Measurements from ENCODE around the gene SPON2.

SPON2 gene

DNA sequence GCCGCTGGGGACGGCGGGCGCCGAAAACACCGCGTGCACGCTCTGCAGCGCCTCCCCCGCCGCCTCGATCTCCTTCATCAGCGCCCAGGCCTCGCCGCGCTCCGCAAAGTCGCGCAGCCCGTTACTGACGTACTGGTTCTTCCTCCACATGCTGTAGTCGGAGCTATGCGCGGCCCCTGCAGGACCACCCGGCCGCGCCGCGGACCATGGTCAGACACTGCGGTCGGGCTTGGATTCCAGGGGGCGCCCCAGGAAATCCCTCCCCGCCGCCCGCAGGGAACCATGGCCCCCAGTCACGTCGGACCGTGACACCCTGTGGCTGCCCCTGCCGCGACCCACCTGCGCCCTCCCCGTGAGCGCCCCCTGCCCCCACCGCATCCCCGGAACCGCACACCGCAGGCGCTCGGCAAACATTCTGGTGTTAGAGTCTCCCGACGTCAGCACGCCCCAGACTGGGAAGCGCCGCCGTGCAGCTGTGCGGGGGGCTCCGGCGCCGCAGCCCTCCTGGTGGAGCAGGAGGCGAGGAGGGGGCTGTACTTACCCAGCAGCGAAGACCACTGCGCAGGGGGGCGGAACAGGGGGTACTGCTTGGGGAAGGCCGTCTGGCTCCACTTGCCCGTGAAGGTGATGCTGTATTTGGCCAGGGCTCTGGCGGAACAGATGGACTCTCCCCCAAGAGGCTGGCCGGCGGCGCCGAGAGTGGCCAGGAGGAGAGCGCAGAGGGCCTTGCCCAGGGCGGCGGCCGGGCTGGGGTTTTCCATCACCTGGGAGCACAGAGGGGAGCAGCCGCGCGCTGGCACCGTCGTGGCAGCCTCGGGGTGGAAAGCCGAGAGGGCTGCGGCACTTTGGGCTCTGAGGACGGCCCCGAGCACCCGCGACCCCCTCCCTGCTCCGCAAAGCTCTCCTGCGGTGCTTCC is 814 bp downstream of the SPON2 start:
- peak in 1 of 2 donors; percentile 30 for DNase-seq

DNA sequence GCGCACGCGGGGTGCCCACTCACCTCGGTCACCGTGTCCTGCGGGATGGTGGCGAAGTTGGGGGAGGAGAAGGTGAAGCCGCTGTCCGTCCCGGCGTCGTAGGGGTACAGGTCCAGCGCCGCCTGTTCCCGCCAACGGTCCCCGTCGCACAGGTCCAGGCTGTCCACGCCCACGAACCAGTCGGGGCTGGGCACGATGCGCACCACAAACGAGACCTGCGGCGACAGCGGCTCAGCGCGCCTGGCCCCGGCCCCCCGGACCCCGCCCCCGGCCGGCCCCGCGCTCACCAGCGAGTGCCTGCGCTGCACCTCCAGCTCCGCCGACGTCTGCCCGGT is 1.4 kb downstream of the SPON2 start:
- DNase-seq, result no peak

DNA sequence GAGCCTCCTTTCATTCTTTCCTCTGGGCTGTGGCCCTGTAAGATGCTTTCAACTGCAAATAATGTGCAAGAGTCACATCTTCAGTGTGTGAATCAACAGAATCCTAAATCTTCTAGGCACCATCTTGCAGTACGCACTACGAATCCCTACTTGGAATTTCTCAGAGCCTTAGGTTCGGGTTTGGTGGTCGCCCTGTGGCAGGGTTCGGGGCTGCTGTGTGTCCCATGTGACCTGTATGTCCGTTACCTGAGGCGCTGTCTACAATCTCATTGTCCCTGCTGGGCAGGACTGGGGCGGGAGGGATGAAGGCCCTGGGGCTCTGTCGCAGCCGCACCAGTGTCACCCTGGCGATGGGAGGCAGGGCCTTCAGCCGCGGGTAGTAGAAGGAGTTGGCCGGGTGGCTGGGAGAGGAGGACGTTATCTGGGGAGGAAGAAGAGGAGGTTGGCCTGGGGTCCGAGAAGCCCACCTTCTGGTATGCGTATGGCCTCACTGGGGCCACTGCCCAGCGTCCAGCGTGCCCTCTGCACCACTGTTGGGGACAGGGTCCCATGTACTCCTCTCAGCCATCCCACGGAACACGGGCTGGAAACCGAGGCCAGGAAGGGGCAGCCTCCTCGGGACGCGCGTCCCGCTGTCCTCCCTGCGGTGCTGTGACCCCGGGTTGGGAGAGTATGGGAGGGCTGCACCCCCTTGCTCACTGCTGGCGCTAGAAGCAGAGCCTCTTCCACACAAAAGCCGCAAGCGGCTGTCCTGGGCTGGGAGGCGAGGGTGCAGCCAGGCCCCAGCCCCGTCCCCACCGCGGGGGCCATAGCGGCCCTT is 2.0 kb downstream of the SPON2 start:
- DNase-seq, result no peak

DNA sequence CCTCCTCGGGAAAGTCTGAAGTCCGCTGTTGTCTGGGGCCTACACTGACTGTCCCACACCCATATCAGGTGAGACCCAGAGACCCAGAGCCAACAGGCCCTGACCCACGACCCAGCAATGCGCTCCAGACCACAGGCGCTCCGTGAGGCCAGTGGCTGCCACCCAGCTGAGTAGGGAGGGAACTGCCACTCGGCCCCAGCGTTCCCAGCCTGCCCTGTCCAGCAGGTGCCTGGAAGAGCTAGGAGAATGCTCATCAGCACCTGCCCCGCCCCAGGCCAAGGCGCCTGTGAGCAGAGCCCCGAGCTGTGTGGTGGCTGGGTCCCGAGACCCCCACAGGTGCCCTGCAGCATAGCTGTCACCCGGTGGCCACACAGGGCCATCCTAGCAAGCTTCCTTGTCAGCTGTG is 2.7 kb downstream of the SPON2 start:
- no peak for DNase-seq

DNA sequence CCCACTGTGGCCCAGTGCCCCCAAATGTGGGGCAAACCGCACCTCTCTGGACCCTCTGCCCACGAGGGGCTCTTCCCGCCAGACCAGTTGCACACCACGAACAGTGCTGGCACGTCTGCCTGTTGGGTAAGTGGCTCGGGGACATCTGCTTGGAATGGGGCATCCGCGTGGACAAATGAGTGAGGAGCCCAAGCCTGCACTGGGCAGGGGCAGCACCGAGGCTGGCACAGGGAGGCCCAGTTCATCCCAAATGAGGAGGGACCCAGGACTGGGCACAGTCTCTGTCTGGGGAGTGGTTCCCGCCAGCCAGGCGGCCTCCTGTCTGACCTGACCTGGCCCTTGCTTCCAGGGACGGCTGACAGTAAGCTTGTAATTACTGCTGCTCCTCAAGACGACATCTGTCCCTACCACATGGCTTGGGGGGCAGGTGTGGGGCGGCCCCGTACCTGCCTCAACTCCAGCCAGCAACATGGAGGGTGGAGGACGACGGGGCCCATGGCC is 3.2 kb downstream of the SPON2 start:
- no peak for DNase-seq

DNA sequence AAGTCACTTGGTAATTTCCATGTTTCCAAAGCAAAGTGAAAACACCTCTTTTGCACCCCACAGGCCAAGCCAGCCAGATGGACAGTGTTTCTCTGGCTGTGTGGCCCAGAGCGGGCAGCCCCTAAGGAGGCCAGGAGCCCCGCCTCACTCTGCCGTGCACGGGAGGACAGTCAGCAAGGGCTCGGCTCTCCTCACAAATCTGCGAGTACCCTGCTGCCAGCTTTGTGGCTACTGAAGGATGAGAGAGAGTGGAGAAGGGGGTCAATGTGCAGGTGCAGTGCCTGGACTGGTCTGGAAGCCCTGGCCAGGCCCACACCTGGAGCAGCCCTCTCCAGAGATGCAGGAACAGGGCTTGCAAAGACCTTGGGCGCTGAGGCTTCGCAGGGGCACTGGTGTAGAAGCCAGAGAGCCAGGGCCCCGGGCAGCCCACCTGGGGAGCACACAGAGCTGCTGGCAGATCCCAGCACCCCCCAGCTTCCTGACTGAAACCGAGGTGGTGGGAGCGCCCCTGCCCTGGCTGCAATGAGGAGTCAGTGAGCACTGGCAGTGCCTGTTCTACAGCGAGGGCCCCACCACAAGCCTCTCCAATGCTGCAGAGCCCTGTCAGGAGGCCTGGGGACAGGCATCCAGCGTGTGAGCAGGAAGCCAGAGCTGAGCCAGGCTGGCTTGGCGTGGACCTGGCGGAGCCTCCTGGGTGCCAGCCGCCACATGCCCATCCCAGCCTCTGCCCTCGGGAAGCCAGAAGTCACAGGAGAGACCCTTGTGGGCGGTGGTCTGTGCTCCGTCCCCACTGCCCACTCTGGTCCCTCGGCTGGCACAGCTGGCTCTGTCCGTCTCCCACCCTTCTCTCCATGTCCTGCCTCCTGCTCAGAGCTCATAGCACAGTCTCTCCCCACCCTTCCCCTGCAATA is 3.9 kb downstream of the SPON2 start:
- DNase-seq, result no peak

DNA sequence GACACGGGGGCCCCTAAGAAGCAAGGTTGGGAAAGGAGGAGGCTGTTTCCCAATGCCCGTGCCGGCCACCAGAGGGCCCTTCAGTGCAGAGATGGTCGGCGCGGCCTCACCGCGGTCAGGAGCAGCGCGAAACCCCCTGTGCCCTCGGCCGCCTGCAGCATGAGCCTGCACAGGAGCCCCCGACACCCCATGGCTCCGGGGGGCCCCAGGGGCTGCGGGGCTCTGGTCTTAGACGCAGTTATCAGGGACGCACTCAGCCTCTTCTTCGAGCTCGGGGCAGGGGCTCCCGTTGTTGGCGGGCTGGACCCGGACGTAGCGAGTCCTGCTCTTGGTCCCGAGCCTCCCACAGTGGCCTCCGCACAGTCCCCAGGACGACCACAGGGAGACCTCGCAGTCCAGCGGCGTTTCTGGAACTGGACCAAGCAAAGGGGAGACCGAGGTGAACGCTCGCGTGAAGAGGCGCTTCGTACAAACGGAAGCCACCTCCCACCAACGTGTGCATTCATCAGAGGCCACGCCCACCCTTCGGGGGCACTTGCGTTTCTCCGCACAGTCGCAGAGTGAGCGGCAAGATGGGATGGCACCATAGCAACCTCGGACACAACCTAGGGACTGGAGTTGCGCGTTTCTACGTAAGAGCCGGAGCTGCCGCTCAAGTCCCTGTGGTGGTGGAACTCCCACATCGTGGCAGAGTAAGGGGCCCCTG is 5.0 kb downstream of the SPON2 start:
- peak; percentile 82 to 85 for DNase-seq

DNA sequence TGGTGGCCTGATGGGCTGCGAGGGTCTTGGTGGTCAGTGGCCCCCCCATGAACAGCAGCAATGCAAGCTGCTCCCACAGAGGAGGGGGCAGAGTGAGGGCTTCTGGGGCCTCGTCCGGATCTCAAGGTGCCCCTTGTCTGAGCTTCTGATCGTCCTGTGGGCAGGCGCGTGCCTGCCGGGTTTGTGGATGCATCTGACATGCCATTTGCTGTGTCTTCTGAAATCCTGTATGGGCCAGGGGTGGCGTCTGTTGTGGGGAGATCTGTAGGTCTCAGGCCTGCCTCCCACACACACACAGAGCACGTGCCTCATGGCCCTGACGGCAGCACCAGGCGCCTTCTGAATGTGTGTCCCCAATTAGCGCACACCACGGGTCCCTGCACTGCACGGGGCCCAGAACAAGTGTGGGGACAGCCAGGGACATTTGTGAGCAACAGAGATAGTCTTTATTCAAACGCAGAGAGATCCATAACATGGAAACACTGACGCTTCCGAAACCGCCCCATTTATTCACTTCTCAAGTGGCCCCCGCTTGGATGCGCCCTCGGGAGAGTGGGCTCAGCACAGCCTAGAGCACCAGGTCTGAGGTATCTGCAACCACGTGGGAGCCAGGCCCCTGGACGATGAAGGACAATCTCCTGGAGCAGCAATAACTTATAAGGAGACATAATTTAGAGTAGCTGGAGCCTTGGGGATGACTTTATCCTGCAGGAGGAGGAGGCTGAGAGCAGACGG is 5.7 kb downstream of the SPON2 start:
- no peak for DNase-seq

DNA sequence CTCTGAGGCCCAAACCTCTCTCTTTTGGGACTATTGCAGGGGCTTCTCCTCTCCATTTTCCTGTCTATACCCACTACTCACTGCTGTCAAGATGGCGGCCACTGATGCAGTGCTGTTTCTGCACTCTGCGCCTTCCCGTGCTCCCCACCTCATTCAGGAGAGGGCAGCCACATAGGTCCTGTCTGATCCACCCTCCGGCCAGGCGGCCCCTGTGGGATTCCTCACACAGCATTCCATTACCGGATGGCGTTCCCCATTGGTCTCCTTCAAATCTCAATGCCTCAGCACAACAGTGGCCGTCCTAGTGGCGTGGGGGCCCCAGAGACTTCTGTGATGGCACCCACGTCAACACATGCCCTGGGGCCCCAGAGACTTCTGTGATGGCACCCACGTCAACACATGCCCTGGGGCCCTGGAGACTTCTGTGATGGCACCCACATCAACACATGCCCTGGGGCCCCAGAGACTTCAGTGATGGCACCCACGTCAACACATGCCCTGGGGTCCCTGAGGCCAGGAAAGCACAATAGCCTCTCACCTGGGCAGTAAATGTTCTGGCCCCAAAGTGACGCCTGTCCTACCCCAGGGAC is 7.3 kb downstream of the SPON2 start:
- no peak for DNase-seq

DNA sequence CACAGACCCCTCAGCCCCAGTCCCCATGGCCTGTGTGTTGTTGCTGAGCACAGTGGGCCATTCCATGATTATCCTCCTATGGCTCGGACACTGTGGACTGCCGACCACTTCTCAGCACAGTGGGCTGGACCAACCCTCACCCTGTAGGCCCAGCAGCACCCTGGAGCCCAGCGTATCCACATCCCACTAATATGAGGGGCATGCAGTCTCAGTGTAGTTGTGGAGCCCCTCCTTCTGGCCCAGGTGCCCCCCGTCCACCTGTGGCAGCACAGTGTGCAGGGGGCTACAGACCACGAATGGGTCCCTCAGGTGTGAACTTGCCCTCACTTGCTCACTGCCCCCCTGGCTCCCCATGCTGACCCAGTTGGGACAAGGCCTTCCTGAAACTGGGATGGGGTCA is 7.9 kb downstream of the SPON2 start:
- DNase-seq, result no peak

DNA sequence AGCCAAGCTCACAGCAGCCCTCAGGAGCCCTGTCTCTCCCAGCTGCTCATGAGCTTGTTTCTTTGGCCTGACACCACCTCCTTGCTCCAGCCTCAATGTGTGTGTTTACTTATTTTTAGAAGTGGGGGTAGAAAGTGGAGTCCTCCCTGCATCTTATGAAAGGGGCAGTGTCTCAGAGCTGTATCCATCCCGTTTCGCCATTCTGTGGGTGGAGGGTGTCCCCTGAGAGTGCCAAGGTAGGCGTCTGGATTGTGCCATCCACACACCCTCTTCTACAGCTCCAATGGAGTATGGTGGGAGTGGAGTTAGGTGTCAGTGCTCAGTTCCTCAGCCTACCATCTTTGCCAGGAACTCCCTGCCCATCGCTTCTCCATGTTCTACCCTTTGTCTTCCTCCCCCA is 8.3 kb downstream of the SPON2 start:
- no peak for DNase-seq

DNA sequence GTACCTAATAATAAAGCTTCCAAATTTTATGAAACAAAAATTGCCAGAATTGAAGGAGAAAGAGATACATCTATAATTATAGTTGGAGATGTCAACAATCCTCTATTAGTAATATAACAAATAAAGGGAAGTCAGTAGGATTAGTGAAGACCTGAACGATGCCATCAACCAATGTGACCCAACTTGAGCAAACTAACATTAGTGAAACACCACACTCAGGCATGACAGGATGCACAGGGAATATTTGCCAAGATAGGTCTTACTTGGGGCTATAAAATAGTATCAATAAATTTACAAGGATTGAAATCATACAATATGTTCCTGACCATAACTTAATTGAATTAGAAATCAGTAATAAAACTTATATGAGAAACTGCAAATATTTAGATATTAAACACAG is 12.0 kb downstream of the SPON2 start:
- DNase-seq, result no peak

DNA sequence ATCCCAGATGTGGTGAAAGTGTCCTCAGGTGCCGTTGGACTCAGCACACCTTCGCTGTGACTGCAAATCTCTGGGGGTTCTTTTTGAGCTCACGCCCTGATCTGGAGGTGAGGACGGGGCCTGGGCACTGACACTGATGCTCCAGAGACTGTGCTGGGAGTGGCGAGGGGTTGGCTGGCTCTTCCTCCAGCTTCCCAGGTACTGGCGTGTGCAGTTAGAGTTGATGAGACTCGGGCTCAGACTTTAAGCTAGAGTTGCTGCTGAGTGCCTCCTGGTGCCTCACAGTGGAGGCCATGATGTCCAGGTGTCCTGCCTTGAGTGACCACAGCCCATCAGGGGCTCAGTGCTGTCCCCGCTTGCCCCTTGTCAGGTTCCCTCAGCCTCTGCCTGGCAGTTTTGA is 16.3 kb downstream of the SPON2 start:
- no peak for DNase-seq

DNA sequence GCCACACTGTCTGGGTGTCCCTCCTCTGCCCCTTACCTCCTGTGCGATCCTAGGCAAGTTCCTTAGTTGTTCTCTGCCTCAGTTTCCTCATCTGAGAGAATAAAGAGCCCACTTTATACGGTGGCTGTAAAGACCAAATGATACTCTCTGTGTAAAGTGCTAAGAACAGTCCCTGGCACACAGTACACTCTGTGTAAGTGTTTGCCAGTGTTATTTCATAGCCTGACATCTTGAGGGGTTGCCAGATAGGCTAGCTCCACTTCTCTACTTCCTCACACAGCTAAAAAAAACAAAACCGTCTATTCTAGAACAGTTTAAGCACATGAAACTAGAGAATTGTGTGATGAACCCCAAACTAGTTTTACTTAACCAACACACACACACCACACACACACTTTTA is 17.1 kb downstream of the SPON2 start:
- DNase-seq, result no peak

DNA sequence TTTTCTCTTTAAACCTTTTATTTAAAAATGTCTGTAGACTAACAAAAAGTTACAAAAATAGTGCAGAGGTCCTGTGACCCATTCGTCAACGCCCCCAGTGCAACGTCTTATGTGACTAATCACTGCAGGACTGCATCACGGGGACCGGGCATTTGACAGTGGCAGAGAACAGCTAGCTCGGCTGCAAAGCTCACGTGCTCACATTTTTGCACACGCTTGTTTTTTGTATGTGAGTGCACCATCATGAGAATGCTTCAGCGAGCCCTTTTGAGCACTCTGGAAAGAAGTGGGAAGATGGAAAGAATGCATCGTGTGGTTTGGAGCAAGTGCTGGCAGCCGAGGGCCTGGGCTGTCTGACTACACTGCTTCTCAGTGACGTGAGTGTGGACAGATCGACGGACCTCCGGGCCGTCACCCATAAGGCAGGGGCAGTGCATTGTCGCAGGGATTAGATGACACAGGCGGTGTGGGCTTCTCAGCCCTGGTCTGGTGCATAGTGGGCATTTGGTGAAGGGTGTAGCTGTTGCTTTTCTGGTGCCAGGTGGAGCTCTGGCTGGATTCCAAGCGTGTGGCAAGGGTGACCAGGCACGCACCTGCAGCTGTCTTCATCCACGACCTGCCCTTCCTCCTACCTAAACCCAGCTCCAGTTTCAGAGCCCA is 17.7 kb downstream of the SPON2 start:
- peak; percentile 30 to 39 for DNase-seq

DNA sequence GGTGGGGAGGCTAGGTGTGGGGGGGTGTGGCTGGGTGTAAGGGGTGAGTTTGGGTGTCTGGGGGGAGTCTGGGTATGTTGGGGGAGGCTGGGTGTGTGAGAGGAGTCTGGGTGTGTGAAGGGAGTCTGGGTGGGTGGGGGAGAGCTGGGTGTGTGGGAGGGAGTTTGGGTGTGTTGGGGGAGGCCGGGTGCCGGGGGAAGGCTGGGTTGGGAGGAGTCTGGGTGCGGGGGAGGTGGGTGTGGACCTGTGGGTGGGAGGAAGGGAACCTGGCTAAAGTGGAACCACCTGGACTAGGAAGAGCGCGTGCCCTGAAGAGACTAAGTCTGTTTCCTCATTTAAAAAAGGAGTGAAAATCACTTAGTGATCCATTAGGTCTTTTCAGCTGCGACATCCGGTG is 18.3 kb downstream of the SPON2 start:
- no peak for DNase-seq

DNA sequence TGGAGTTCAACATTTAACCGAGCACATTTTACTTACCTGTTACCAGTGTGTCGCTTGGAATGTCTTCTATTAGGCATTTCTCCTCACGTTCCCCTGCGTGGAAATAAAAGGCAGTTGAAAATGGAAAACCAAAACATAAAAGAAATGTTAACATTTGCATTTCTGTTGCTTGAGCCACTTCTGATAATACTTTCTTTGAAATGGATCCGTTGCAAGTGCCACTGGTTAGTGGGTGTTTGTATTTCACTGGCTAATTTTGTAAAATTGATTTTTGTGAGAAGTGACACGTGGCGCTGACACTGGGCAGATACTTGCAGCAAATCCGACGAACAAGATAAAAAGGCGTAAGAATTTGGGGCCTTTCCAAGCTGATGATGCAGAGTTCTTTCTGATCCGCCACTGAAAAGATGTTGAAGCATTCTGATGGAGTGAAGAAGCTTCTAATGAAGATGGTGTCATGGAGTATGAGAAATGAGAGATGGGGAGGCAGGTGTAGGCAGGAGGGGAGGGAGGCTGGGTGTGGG is 18.8 kb downstream of the SPON2 start:
- no peak for DNase-seq

DNA sequence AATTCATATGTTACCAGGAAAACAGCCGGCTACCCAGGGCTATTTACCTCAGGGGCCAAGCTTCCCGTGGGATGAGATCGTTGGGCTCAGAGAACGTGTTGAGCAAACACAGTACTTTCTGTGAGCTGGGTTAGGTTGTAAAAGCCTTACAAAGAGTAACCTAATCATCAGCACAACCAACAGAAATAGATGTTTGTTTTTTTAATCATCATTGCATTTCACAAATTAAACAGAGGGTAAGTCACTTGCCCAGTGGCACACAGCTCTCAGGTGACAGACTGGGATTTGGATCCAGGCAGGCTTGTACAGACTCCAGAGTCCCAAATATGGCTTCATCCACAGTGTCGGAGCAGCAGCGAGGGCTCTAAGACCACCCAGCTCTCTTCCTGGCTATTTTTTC is 20.1 kb downstream of the SPON2 start:
- DNase-seq, result no peak

DNA sequence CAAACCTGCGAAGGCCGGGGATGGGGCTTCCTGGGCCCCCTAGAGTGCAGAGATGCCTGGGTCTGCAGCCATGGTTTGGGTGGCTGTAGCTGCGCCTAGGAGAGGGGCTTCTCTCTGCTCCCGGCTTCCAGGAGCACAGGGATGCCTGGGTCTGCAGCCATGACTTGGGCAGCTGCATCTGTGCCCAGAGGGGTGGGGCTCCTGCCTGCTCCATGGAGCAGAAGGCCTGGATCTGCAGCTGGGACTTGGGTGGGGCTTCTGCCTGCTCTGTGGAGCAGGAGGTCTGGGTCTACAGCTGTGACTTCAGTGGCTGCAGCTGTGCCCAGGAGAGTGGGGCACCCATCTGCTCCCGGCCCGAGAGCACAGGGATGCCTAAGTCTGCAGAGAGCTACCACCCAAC is 20.8 kb downstream of the SPON2 start:
- DNase-seq, result no peak

DNA sequence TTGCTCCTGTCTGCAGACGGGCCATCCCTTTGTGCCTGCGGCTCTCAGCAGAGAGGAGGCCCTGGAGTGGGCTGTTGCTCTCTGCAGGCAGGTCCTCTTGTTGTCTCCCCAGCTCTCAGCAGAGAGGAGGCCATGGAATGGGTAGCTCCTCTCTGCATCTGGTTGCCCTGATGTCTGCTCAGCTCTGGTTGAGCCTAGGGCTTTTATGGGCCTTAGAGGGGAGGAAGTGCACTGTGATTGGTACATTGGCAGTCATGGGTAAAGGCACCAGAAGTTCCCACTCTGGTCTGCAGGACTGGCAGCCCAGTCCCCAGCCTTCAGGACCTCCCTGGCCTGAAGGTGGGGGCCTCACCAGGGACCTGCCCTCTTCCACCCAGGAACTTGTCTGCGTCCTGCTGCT is 21.5 kb downstream of the SPON2 start:
- DNase-seq, result no peak
